Stimulated activated CD8-positive, alpha-beta memory T cell treated with anti-CD3 and anti-CD28 coated beads, Interleukin-4, amount 100 ng/mL, for 4 hours (primary cell): ENCODE results near the gene PLCD4.

Source experiments
- DNase-seq, 2 donors: peaks; one replicate each; pipeline ENCODE4 v3.0.0-alpha.2; 2020; ENCODE audit warnings: low read depth in 2 of 2, low spot score in 1 of 2

PLCD4 gene

DNA sequence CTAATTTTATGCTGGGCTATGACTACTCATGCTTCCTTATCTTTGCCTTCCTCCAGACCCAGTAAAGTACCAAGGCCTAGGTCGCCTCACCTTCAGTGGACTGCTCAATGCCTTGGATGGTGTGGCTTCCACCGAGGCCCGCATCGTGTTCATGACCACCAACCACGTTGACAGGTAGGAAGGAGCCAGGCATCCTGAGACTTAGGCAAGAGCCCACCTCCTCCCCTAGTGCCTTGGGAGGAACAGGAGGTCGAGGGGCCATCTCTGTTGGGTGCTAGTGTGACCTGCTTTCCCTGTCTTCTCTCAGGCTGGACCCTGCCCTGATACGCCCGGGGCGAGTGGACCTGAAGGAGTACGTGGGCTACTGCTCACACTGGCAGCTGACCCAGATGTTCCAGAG lies 55.1 kb downstream of the PLCD4 start:
- DNase-seq = no peak

DNA sequence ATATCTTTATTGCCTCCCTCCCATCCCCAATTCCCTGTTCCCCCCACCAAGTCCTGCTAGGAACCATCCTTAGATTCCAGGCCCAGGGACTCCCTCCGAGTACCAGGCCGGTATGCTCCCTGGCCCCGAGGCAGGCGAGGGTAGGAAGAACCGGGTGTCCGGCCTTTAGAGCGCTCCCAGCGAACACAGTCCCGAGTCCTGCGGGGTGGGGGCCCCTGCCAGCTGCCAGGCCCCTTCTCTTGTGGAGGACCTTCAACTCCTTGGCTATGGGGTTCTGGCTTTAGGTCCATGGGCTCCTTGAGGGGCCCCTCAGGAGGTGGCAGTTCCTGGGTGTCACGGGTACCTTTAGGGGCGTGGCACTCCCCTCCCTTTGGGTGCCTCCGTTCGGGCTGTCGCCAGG lies 56.2 kb downstream of the PLCD4 start:
- no peak for DNase-seq

GRCh38 chr2:218664653-218665052 lies 57.0 kb downstream of the PLCD4 start:
- no peak for DNase-seq

- no peak for DNase-seq
Observed at GRCh38 chr2:218671097-218671653, 63.5 kb downstream of the PLCD4 start.

GRCh38 chr2:218671654-218672566 lies 64.2 kb downstream of the PLCD4 start, which contains the start of the genes RNF25 and STK36:
Gene RNF25, minus strand, starts transcription at chr2:218672002. Its CDS starts 32 bp downstream, at chr2:218671970.
Gene STK36, plus strand, starts transcription at chr2:218672086. Its CDS starts 744 bp downstream, at chr2:218672830.
- peak; percentile 51 to 72 for DNase-seq

- no peak for DNase-seq
Observed at GRCh38 chr2:218679119-218679518, 71.4 kb downstream of the PLCD4 start.

GRCh38 chr2:218680061-218680460 lies 72.4 kb downstream of the PLCD4 start:
- DNase-seq = no peak
